ENCODE measurements around the gene RHBDF2. TPM values are rescaled to one million over a fixed set of nuclear protein-coding genes. Genes with fewer than 3 reads are reported as not detected.
"Not testable (repeated sequence)": the region's sequence is repeated elsewhere in the genome, so short reads cannot be mapped to it uniquely, and the experiment has no call there.

RHBDF2 gene
- total RNA-seq, 6 experiments from 2014 or later = 7.1 to 18.6 (median 11.0) TPM

- H3K4me1 ChIP-seq = peaks cover 0 to 25% (median 4%) of the 10 kb centered on the region in 4 donors
- H3K36me3 ChIP-seq = no peaks in the 10 kb centered on the region
- no peaks in the 10 kb centered on the region for H3K27me3 ChIP-seq
- no peaks in the 10 kb centered on the region for H3K9me3 ChIP-seq
- 40% methylated on average over 1 of the region's 20 CpGs for WGBS (ENCODE audit: insufficient coverage, low coverage, low lambda C conversion rate, missing lambda C conversion rate)
- intact Hi-C loops (cut with DNase I) = loop anchor here in 1 of 2 donors (10.0 kb wide), 1 partner anchor 45 kb away; no protein-coding TSS in a partner anchor
- TF ChIP-seq POLR2A (IDR thresholded peaks at IDR 0.05) = no peak
- TF ChIP-seq, protein P1, sequence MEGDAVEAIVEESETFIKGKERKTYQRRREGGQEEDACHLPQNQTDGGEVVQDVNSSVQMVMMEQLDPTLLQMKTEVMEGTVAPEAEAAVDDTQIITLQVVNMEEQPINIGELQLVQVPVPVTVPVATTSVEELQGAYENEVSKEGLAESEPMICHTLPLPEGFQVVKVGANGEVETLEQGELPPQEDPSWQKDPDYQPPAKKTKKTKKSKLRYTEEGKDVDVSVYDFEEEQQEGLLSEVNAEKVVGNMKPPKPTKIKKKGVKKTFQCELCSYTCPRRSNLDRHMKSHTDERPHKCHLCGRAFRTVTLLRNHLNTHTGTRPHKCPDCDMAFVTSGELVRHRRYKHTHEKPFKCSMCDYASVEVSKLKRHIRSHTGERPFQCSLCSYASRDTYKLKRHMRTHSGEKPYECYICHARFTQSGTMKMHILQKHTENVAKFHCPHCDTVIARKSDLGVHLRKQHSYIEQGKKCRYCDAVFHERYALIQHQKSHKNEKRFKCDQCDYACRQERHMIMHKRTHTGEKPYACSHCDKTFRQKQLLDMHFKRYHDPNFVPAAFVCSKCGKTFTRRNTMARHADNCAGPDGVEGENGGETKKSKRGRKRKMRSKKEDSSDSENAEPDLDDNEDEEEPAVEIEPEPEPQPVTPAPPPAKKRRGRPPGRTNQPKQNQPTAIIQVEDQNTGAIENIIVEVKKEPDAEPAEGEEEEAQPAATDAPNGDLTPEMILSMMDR (IDR thresholded peaks at IDR 0.05) = no peak
- ATAC-seq (peak; percentile 51 to 67 (median 58)), DNase-seq (peak in 2 of 3 donors; percentile 50 to 70)
- no peak overlapping the region for H3K4me3 ChIP-seq
- peak overlapping the region; percentile 50 to 76 (median 56) for H3K27ac ChIP-seq
Measured at GRCh38 chr17:76529224-76530094, 28.2 kb upstream of the RHBDF2 start.

DNA sequence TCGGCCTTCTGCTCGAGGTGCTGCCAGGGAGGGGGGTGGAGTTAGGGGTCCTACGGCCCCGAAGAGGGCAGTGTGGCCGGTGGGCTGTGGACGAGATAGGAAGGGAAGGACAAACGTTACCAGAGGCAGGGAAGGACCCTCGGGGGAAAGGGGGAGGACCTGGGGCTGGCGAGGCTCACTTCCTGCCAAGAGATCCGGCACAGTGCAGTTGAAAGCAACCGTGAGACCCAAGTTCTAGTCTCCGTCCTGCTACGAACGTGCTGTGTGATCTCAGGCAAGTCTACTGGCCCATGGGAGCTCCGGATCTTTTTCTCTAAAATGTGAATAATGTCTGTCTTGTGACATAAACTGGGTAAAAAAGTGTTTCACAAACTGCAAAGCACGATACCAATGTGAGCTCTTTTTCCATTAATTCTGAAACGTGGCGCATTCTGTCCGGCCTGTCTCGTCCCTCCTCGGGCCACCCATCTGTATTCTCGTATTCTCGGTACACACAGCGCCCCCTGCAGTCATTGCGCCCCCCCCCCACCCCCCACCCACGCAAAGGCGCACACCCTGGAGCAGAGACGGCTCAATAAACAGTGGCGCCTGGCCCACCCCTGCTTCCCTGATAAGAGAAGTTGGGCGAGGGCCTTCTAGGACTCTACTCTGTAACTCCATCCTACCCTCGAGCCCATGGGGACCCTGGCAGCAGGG lies 27.5 kb upstream of the RHBDF2 start:
- Histone ChIP-seq H3K4me3 (no peak overlapping the region), H3K27me3 (no peaks in the 10 kb centered on the region), H3K9me3 (no peaks in the 10 kb centered on the region), H3K27ac (peak overlapping the region; percentile 50 to 76 (median 56)), H3K4me1 (peaks cover 0 to 27% (median 5%) of the 10 kb centered on the region in 4 donors), H3K36me3 (no peaks in the 10 kb centered on the region)
- TF ChIP-seq, protein P1 (IDR thresholded peaks at IDR 0.05) = no peak
- no peak for TF ChIP-seq POLR2A (IDR thresholded peaks at IDR 0.05)
- intact Hi-C loops (cut with DNase I) = loop anchor here in 1 of 2 donors (10.0 kb wide), 1 partner anchor 46 kb away; no protein-coding TSS in a partner anchor
- WGBS (ENCODE audit: insufficient coverage, low coverage, low lambda C conversion rate, missing lambda C conversion rate) = 63% methylated on average over 18 of the region's 31 CpGs
- ATAC-seq (no peak), DNase-seq (no peak)

GRCh38 chr17:76528156-76528527 lies 26.9 kb upstream of the RHBDF2 start:
- no peaks in the 10 kb centered on the region for H3K9me3 ChIP-seq
- ATAC-seq = no peak
- intact Hi-C loops (cut with DNase I) = loop anchor here in 1 of 2 donors (10.0 kb wide), 1 partner anchor 47 kb away; no protein-coding TSS in a partner anchor
- no peak overlapping the region for H3K4me3 ChIP-seq
- no peaks in the 10 kb centered on the region for H3K27me3 ChIP-seq
- no peak for DNase-seq
- 60% methylated on average over 6 of the region's 15 CpGs for WGBS (ENCODE audit: insufficient coverage, low coverage, low lambda C conversion rate, missing lambda C conversion rate)
- H3K27ac ChIP-seq = peak overlapping the region; percentile 29 to 76 (median 36)
- no peak for TF ChIP-seq POLR2A (IDR thresholded peaks at IDR 0.05)
- TF ChIP-seq, protein P1 (IDR thresholded peaks at IDR 0.05) = no peak
- peaks cover 0 to 30% (median 6%) of the 10 kb centered on the region in 4 donors for H3K4me1 ChIP-seq
- H3K36me3 ChIP-seq = no peaks in the 10 kb centered on the region

DNA sequence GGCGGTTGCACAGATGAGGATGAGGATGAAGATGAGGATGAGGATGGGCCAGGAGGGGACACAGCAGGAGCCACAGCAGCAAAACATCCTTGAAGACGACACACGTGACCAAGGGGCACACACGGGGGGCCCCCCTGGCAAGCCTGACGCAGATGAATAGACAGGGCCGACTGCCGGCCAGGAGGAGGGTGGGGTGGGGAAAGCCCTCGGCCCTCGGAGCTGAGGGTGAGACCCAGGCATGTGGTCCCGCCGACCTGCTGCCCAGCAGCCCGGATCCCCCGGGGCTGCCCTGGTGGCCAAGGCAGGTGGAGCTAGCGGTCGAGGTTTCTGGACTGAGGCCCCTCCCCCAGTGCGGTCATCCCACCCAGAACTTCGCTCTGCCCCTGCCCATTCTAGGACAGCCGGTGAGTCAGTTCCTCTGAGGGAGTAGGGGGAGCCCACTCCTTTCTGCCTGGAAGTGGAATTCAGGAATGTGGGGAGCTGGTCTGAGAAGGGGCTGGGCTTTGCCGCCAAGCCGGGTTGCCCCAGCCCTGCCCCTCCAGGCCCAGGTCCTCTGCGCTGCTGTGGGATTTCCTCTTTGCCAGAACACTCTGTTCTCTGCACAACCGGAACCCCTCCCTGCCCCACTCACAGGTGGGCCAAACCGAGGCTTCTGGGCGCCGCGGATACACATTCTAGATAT lies 26.3 kb upstream of the RHBDF2 start:
- no peak overlapping the region for H3K27ac ChIP-seq
- WGBS (ENCODE audit: insufficient coverage, low coverage, low lambda C conversion rate, missing lambda C conversion rate) = 38% methylated on average over 8 of the region's 26 CpGs
- H3K9me3 ChIP-seq = no peaks in the 10 kb centered on the region
- intact Hi-C loops (cut with DNase I) = loop anchor here in 1 of 2 donors (10.0 kb wide), 1 partner anchor 47 kb away; no protein-coding TSS in a partner anchor
- no peaks in the 10 kb centered on the region for H3K27me3 ChIP-seq
- ATAC-seq (peak in 2 of 4 donors; percentile 6 to 32), DNase-seq (no peak)
- TF ChIP-seq, protein P1 (IDR thresholded peaks at IDR 0.05) = no peak
- no peak for TF ChIP-seq POLR2A (IDR thresholded peaks at IDR 0.05)
- no peak overlapping the region for H3K4me3 ChIP-seq
- no peaks in the 10 kb centered on the region for H3K36me3 ChIP-seq
- H3K4me1 ChIP-seq = peaks cover 0 to 34% (median 8%) of the 10 kb centered on the region in 4 donors

DNA sequence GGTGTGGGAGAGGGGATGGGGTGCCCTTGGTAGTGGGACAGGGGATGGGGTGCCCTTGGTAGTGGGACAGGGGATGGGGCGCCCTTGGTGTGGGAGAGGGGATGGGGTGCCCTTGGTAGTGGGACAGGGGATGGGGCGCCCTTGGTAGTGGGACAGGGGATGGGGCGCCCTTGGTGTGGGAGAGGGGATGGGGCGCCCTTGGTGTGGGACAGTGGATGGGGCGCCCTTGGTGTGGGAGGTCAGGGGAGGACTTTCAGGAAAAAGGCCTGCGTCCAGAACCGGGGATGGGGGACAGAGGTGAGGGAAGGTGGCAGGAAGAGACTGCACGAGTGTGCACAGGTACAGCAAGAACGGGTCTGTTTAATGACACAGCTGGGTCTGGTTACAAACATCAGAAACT lies 25.8 kb upstream of the RHBDF2 start:
- not testable (repeated sequence) for H3K27ac ChIP-seq, H3K27me3 ChIP-seq, H3K9me3 ChIP-seq, H3K4me3 ChIP-seq, ATAC-seq, H3K36me3 ChIP-seq, DNase-seq
- intact Hi-C loops (cut with DNase I) = loop anchor here in 1 of 2 donors (10.0 kb wide), 1 partner anchor 48 kb away; no protein-coding TSS in a partner anchor
- WGBS (ENCODE audit: insufficient coverage, low coverage, low lambda C conversion rate, missing lambda C conversion rate) = 72% methylated on average over 8 of the region's 9 CpGs
- H3K4me1 ChIP-seq = peaks cover 0 to 34% (median 11%) of the 10 kb centered on the region in 4 donors

DNA sequence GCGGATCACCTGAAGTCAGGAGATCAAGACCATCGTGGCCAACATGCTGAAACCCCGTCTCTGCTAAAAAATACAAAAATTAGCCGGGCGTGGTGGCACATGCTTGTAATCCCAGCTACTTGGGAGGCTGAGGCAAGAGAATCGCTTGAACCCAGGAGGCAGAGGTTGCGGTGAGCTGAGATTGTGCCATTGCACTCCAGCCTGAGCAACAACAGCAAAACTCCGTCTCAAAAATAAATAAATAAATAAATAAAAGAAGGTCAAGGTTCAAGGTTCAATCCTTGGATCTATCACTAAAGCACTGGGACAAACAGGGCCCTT lies 24.2 kb upstream of the RHBDF2 start:
- not testable (repeated sequence) for H3K27ac ChIP-seq, H3K4me3 ChIP-seq, DNase-seq, H3K36me3 ChIP-seq, ATAC-seq, H3K9me3 ChIP-seq, H3K27me3 ChIP-seq
- intact Hi-C loops (cut with DNase I) = loop anchor here in 1 of 2 donors (10.0 kb wide), 1 partner anchor 49 kb away; no protein-coding TSS in a partner anchor
- 80% methylated on average over 7 of the region's 8 CpGs for WGBS (ENCODE audit: insufficient coverage, low coverage, low lambda C conversion rate, missing lambda C conversion rate)
- H3K4me1 ChIP-seq = peaks cover 0 to 26% (median 12%) of the 10 kb centered on the region in 4 donors
